Right hindlimb (tissue), 1 donor: ENCODE measurements around the gene CD86.

Experiments
- DNase-seq: peaks from one replicate; pipeline ENCODE4 v3.0.0-alpha.2; 2018

Gene CD86

DNA sequence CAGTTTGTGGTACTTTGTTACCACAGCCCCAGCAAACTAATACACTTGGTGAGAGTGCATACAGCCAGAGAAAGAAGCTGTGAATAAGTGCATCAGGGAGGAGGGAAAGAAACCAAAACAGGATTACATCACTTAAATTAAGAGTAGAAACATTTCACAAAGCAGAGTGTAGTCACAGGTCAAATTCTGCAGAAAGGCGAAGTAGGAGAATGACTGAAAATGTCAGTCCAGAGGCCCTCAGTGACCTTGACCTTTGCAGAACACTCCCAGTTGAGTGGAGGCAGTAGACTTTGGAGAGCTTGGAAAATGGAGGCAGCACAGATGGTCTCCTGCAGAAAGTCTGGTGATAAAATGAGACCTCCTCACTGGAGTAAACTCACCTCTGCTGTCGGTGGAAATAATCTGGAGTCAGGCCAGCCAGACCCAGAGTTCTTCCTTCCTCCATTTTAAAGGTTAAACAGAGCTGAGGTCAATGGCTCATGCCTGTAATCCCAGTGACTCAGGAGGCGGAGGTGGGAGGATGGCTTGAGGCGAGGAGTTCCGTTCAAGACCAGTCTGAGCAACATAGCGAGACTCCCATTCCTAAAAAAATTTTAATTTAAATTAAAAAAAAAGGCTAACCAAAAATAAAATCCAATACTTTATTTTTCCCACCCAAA is 5.0 kb downstream of the CD86 start:
- no peak for DNase-seq

GRCh38 chr3:122063908-122064307 is 8.7 kb downstream of the CD86 start:
- no peak for DNase-seq

- no peak for DNase-seq
Measured at GRCh38 chr3:122064326-122064725, 9.2 kb downstream of the CD86 start.

- DNase-seq: no peak
Measured at GRCh38 chr3:122066331-122067213, 11.4 kb downstream of the CD86 start.

DNA sequence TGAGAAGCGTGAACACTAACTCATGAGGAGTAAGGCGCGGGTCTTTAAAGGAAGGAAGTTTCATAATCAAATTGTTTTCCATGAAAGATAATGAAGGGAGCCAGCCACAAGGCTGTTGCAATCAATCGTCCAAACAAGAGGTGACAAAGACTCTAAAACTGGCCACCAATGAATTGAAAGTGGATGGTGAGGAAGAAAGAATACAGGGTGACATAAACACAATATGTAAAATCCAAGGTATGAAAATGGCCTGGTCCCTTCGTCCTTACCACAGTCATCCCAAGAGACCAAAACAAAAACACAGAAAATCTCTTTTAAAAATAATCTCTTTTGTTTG is 12.0 kb downstream of the CD86 start:
- no peak for DNase-seq

DNA sequence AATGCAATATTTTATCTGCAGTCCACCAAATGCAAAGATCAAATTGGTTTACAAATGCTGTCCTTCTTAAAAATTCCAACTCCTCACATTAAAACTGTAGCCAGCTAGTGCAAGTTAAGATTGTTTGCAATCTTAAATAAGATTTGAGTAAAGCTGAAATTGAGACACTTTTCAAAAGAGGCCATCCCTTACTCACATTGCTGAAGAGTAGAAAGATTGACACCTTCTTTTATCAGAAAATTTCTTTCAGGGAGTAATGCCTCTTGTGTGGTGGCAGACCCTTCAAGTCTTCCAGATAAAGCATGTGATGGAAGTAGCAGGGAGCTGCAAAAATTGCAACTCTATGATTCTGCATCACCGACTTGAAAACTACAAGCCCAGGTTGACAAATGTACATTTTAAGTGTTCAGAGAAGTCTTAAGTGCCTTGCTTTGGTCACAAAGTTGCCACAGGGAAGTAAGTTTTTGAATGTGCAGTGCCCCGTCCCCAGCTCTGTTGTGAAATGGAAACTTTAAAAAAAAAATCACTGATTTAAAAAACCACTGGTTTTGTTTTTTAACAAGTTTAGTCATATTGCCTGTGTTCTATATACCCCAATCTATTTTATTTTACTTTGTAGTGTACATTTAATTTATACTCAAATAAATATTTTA is 12.6 kb downstream of the CD86 start:
- DNase-seq: no peak

GRCh38 chr3:122074621-122075265 is 19.6 kb downstream of the CD86 start:
- DNase-seq: no peak

DNA sequence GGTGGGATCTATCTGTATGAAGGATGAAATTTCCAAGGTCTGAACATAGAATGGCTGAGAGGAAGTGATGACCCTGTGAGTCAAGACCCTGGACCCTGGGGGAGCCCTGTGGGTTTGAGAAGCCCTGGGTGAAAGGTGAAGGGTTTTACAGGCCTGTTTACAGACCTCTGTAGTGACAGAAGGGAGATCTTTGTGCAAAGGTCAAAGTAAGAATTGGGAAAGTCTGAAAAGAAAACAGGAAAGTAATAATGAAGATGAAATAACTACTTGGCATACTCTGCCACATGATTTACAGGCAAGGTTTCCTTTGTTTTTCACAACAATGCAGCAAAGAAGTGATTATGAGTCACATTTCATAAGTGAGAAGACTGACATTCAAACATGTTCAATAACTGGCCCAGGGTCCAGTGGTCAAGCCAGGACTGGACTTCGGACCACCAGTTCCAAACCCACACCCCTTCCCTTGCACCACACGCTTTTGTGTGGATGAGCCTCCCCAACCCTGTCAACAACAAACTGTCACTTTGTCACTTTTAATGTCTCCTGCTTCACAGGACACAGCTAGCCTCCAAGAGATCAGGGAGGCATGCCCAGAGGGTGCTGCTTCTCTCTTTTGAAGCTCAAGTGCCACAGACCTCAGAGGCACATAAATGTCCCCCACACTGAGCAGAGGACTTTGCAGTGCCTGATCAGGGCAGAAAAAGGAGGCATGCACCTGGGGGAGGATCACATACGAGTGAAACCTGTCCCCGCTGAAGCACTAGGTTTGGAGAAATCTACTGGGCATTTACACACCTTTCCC is 21.5 kb downstream of the CD86 start:
- DNase-seq: no peak

DNA sequence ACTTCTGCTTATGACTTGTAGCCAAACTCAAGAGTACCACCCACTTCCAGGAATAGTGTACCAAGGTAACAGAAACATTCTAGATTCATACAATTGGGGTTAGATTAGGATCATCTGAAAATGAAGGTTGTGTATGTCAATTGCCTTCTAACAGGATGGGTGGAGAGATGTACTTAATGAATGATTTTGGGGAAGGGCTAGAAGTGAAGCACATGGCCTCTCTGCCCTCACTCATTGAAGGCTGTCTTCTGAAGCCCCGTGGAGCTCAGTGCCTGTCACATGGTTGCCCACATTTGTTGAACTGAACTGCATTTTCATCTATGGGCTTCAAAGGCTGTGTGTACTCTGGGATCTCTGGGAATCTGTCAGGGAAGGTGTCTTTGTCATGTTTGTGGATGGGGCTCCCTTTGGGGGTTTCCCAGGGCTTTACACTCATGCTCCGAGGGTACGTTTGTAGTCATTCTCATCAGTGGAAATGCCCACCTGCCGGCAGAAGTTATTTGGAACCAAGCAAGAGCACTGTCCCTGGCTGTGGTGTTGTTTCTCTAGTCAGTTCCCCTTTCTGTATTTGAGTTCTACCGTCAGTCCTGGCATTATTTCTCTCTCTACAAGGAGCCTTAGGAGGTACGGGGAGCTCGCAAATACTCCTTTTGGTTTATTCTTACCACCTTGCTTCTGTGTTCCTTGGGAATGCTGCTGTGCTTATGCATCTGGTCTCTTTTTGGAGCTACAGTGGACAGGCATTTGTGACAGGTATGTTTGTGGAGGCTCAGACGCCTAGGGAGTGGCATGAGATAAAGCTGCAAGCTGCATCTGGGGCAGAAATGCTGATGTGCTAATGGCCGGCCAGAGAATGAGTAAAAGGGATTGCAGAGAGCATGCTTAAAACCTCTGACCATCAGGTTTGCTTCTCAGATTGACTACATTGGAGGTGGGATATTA is 22.4 kb downstream of the CD86 start:
- DNase-seq: no peak

DNA sequence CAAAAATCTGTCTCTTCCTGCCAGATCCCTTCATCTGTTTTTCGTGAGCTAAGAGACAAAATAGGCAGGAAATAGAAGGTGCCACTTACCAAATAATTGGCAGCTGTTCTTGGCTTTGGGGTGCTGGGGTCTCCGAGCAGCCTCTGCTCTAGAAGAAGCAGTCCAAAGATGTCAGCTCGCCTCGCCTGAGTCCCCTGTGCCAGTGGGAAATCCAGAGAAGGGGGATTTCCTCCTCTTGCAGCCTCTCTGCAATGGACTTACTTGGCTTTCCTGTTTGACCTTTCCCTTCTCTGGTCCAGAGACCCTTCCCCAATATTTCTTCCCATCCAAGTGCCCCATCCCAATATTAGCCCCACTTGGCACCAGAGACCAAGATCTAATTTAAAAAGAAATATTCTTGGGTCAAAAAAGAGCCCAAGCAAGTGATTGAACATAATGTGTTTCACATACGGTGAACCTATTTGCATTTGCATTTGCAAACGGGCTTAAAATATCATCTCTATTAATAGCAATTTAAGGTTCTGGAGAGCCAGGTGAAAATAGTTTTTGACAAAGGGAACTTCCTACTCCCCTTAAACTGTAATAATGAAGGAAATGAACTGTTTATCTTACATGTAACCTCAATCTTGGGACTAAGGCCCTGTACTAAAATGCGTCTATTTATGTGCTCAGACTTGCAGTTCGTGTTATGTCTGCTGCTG is 23.2 kb downstream of the CD86 start:
- DNase-seq: no peak

GRCh38 chr3:122079524-122080206 is 24.5 kb downstream of the CD86 start:
- no peak for DNase-seq

DNA sequence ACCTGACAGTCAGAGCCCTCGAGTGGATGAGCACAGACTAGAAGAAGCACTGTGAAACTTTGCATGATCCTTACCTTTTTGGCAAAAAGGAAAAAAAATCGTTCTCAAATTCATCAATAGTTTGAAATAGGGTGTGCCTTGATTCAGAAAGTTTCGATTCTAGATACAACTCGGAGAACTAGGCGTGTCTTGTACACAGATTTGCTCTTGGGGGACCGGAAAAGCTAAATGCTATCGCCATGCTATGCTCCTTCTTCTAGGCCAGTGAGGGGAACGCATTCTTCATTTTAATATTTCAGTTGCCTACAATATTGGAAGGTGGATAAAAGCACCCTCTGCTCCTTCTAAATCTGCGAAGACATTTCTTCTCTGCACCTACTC is 25.0 kb downstream of the CD86 start:
- no peak for DNase-seq

- no peak for DNase-seq
Measured at GRCh38 chr3:122081543-122082247, 26.5 kb downstream of the CD86 start.

- DNase-seq: no peak
Measured at GRCh38 chr3:122082357-122082756, 27.2 kb downstream of the CD86 start.

DNA sequence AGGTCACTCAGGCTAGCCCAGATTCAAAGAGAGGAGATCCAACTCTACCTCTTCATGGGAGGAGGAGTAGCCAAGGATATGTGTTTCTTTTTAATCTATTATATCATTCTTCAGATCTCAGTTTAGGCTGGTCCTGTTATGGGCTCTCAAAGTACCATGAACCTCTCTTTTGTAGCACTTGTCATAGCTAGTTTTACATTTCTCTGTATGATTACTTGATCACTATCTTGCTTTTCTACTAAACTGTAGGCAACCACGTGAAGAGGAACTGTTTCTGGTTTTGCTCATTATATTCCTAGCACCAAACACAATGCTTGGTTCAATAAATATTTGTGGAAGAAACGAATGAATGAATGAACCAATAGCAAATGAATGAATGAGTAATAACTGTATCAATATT is 29.6 kb downstream of the CD86 start:
- no peak for DNase-seq

DNA sequence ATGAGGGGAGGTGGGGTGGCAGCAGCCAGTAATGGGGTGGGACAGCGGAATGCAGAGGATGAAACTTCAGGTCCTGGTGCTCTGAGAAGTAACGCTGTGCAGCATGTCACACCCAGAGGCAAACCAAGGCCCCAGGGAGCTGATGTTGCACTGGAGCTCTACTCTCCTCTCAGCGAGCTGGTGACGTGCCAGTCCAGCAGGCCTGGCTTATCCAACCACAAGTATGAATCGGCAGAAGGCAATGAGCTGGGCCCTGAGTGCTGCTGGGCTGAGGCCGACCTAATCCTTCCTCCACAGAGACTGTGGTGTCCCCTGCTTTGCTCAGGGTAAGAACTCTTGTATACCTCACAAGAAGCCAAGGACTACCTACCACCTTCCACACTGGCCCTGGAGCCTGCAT is 30.5 kb downstream of the CD86 start:
- no peak for DNase-seq

- DNase-seq: no peak
Measured at GRCh38 chr3:122088531-122088930, 33.4 kb downstream of the CD86 start.

DNA sequence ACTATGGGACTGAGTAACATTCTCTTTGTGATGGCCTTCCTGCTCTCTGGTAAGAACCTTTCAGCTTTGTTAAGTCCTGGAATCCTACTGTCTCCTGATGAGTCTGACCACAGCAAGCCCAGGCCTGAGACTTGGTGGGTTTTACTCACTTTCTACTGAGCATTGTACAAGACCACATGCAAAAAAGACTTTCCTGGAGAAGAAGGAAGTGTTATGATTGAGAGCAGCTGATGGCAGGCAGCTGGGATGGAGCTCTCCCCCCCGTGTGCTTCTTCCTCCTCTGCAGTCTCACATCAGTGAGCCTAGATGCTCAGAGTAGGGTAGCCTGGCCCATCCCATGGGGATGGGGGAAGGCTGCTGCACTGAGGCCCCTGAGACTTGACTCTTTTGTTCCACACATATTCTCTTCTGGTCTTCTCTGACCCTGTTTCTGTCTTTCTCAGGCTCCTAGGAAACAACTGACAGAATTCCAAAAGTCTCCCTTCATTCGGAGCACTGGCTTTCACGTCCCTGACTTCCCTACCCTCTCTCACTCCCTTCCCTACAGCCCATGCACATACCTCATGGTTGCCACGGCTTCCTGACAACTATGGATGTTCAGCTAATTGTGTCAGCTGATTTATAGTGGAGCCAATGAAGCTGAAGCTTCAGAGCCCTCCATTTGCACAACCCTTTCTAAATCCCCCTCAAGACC is 36.6 kb downstream of the CD86 start:
- DNase-seq: no peak
